NCI-H1436 treated with DMSO at 0.1 percent for 48 hours (cell line): ENCODE data around the gene ARHGEF28.
A peak's percentile ranks its signal among the peaks of the same experiment; 100 is the strongest.

Experiments
- DNase-seq: peaks from one replicate; lab custom pipeline; 2025; lab: John Stamatoyannopoulos, UW

ARHGEF28 gene

DNA sequence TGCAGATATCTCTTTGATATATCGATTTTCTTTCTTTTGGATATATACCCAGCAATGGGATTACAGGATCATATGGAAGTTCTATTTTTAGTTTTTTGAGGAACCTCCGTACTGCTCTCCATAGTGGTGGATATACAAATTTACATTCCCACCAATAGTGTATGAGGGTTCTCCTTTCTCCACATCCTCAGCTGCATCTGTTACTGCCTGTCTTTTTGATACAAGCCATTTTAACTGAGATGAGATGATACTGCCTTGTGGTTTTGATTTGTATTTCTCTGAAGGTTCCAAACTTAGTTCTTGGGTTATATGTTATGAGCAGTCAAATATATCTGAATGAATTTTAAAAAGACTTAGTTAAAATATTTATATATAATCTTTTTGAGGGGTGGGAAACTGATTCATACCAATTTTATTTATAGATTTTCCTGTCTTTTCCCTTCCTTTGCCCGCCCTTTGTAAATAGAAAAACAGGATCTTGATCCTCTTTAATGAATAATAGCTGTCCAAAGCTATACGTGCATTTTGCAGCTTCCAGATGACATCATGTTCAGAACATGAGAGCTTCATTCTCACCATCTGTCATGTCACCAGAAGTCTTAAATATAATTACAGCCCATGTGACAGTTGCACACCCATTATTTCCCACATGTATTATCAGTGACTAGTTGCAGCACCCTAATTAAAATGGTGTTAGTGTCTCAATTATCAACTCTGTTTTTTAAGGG is 6.2 kb upstream of the ARHGEF28 start:
- no peak for DNase-seq

- DNase-seq: no peak
These were observed 5.7 kb upstream of the ARHGEF28 start for GRCh38 chr5:73620334-73620687.

DNA sequence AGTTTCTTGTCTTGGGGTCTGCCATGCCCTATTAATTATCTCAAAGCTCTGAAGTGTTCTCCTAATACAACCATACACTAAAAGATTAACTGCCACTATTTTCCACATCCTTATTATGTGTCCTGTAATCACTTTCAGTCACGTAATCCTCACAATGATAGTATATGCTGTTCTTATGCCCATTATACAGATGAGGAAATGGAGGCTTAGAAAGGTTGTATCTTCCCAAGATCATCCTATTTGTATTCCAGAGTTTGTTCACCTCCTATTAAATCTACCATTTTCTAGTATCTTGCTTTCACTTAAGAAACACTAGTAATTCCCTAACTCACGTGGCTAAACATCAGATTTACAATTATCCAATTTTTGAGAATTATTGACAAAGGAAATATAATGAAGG is 2.9 kb upstream of the ARHGEF28 start:
- no peak for DNase-seq

GRCh38 chr5:73623901-73624404 is 2.0 kb upstream of the ARHGEF28 start:
- DNase-seq: no peak

- no peak for DNase-seq
These were observed 1.1 kb upstream of the ARHGEF28 start for GRCh38 chr5:73624888-73625287.

DNA sequence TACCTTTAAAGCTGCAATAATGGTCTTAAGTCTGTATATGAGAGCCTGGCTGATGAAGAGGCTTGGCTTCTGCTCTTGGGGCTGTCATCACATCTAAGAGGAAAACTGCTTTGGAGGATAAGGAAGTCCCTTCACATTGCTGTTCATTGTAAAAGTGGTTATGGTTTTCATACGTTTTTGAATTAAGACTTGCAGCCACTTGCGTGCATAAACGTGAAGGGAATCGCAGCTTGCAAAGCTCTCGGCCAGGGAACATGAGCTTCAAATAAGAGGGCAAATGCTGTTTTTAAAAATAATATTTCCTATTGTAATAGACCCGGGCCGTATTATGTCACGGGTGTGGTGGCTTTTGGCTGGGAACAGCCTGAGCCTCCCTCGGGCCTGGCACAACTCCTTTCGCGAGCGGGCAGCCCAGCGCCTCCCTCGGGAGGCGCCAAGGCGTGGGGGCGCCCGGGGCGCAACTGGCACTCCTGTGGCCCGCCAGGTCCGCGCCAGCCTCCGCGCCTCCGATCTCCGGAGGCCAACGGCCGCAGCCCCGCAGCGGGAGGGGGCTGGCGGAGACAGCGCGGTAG is 538 bp upstream of the ARHGEF28 start:
- no peak for DNase-seq

- DNase-seq: no peak
These were observed 868 bp downstream of the ARHGEF28 start for GRCh38 chr5:73626814-73627313.

GRCh38 chr5:73629456-73629855 is 3.5 kb downstream of the ARHGEF28 start:
- DNase-seq: no peak

DNA sequence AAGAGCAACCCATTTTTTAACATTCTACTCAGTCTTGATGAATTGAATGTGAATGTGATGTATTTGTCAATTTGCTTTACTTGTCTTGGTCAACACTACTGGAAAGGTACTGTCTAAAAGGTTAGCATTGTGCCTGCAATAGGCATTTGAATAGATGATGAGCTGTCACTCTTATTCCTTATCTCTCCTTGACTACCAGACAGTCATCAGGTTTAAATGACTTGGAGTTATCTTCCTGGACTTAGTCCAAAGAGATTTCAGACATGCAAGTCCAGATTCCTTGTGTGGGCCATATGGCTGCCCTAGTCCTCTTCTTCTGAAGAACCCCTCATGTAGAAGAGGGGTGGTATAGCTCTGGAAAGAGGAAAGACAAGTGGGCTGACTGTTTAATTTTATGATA is 4.8 kb downstream of the ARHGEF28 start:
- DNase-seq: no peak

- no peak for DNase-seq
These were observed 5.5 kb downstream of the ARHGEF28 start for GRCh38 chr5:73631500-73631899.

DNA sequence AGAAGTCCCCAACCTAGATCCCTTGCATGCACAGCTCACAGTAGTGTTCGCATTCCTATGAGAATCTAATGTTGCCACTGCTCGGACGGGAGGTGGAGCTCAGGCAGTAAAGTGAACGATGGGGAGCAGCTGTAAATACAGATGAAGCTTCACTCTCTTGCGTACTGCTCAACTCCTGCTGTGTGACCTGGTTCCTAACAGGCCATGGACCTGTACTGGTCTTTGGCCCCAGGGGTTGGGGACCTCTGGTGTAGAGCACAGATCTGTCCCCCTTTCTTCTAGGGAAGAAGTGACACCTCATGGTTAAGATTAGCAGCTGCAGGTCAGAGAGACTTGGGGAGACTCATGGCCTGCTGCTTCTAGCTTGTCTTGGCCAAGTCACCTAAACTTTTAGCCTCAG is 7.1 kb downstream of the ARHGEF28 start:
- no peak for DNase-seq

DNA sequence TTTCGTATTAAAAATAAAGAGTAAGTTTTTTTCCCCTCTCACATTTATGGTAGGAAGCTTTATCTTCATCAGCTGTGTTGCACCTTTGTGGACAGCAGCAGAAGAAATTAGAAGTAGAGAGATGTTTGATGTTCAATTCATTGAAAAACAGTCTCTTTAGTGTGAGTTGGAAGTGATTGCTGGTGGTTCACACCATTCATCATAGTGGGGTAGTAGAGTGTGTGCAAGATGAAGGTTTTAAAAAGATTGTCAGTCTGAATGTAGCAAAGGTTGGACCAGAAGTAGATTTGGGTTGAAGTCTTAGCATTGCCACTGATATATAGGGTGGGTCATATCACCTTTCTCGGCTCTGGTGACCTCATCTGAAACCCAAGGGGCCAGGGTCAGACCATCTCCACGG is 10.4 kb downstream of the ARHGEF28 start:
- no peak for DNase-seq

DNA sequence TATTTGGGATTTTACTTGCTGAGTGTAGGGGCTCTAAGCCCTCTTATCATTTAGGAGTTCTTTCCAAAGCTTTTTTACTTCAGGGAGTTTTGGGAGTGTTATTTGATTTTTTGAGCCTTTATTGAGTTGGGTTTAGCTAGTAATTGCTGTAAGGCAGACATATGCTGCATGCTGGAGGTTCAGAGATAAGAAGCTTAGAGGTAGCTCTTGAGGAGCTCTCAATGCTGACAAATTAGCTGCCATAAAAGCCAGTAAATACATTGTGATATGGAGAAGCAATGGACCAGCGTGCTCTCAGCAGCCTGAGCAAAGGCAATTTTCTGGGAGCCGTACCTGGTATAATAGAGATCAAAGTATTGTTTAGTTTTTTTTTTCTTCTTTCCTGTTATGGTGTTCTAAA is 11.6 kb downstream of the ARHGEF28 start:
- peak; percentile 20 for DNase-seq

DNA sequence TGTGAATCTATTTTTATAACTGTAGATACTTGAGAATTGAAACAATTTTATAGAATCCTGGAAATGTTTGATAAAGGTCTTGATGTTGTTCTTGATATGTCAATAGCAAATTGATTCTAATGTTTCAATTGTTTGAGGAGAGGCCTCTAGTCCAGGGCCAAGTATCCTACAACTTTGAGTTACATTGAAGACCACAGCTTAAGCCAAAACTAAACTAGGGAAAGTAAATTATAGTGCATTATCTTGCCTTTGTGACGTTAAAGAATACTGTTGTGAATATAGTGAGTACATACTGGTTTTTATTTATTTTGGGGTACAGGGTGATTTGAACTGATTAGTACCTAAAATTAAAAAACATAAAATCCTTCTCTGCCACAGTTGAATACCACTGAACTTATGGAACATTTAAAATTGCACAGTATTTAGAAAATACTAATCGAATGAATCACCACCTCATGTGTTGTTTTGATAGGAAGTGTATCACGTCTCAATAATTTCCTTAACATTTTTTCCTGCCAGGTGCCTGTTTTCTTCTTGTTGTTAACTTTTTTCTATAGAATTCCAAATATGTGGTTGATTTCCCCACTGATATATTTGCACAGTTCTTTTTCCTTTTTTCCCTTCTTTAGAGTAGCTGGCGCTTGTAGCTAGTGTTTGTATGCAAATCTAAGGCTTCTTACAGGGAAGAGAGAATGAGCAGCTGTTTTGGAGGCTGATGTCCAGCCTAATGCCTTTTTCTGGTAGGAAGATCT is 12.5 kb downstream of the ARHGEF28 start:
- DNase-seq: no peak

GRCh38 chr5:73640861-73641320 is 14.9 kb downstream of the ARHGEF28 start:
- no peak for DNase-seq

DNA sequence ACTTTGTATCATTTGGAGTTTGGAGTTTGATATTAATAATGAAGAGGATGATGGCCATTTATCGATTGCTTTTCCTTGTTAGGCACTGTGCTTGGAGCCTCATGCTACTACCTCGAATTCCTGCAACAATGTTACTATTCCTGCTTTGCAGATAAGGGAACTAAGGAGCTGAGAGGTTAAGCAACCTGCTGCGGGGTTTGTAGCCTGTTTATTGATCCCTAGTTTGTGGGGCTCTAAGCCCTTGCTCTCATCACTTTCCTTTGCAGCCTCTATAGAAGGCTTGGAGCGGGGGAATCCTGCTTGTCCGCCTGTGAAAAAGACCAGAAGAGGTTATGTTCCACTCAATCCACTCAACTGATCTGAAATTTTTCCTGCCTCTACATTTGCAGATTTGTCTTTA is 15.8 kb downstream of the ARHGEF28 start:
- no peak for DNase-seq

GRCh38 chr5:73642344-73642743 is 16.3 kb downstream of the ARHGEF28 start:
- no peak for DNase-seq

DNA sequence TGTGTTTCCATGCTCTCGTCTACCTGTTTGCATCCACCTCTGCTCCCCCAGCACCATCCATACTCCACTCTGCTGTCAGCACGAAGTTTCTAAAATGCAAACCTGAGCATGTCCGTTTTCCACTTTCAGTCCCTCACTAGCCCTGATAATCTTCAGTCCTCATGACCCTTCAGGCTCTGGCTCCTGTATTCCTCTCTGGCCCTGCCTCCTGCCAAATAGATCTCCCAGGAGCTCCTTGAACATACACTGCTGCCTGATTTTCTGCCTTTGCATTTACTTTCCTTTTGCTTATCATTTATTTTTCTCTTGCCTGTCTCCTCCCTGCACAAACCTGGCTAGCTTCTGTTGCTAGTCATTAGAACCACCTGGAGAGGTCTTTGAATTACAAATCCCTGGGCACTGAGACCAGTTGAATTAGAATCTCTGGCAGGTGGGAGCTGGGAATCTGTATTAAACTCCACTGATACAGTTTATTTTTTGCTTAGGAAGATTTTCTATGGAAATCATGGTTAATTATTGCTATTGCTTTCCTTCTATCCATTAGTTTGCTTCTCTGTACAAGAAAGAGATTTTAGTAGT is 18.5 kb downstream of the ARHGEF28 start:
- peak; percentile 18 for DNase-seq

DNA sequence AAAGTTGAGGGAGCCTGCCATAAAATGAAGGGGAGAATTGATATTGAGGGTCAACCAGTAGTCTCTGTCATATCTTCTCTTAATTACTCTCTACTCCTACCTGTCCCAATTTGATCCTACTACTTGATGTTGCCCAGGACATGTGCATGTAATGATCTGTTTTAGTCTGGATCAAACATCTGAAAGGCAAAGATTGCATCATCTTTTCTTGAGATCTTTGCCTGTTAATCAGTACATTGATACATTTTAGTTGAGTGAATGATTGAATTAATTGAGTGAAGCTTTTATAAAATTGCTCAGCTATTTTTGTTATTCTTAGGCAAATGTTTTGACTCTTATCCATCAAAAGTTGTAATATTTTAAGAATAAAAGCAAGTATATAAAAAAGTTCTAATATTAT is 21.7 kb downstream of the ARHGEF28 start:
- no peak for DNase-seq

GRCh38 chr5:73648515-73648914 is 22.5 kb downstream of the ARHGEF28 start:
- no peak for DNase-seq

DNA sequence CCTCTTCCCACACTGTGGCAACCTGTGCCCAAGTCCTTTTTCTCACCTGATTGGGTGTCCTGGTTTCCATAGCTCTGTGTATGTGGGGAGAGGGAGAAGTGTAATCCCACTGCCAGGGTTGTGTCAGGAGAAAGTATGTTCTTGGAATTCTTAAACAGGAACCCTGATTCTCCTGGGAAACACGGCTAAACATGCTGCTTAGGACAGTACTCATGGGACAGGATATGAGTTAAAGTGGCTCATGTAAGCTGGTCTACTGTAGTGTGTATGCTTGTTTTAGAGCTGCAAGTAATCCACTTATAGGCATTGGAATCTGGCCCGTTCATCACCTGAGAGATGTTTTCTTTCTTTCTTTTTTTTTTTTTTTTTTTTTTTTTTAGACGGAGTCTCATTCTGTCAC is 23.9 kb downstream of the ARHGEF28 start:
- no peak for DNase-seq

GRCh38 chr5:73652391-73652790 is 26.4 kb downstream of the ARHGEF28 start:
- DNase-seq: no peak
